ENCODE data around the gene GPR63. TPM values are rescaled to one million over a fixed set of nuclear protein-coding genes. Genes with fewer than 3 reads are reported as not detected.

Gene GPR63
- total RNA-seq, 1 donor from 2014 or later, result 18.2 TPM

DNA sequence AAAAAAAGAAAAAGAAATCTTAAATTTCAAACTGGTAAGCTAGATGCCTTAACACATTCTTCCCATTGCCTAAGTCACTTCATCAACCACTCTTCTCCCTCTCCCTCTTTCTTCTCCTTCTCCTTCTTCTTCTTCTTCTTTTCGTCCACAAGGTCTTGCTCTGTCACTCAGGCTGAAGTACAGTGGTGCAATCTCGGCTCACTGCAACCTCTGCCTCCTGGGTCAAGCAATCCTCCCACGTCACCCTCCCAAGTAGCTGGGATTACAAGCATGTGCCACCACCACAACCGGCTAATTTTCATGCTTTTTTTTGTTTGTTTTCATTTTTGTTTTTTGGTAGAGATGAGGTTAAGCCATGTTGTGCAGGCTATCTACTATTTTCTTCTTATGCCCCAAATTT, 60.2 kb downstream of the GPR63 start:
- Mint-ChIP-seq H3K27me3 (ENCODE audit: insufficient read depth, low read depth) (no peaks in the 10 kb centered on the region), H3K36me3 (no peaks in the 10 kb centered on the region), H3K27ac (no peak overlapping the region), H3K9me3 (no peaks in the 10 kb centered on the region), H3K4me1 (no peaks in the 10 kb centered on the region), H3K4me3 (no peak overlapping the region)
- no peaks in the 10 kb centered on the region for H3F3A ChIP-seq (ENCODE audit: low read depth)
- H2AFZ ChIP-seq (replicated peaks), result no peak overlapping the region
- H3K4me2 ChIP-seq, result no peak overlapping the region
- H3K9me3 ChIP-seq (ENCODE audit: low read depth), result no peaks in the 10 kb centered on the region
- H3K27ac ChIP-seq, result no peak overlapping the region
- H3K9ac ChIP-seq, result no peak overlapping the region
- H3K36me3 ChIP-seq, result no peaks in the 10 kb centered on the region
- no peak for DNase-seq (ENCODE audit: low spot score)
- H4K20me1 ChIP-seq (ENCODE audit: low read depth), result no peaks in the 10 kb centered on the region
- H3K4me1 ChIP-seq, result no peaks in the 10 kb centered on the region
- no peak overlapping the region for H3K4me3 ChIP-seq
- no peaks in the 10 kb centered on the region for H3K27me3 ChIP-seq
- no peaks in the 10 kb centered on the region for H3K79me2 ChIP-seq (ENCODE audit: low read depth)
- TF ChIP-seq EZH2 (IDR thresholded peaks at IDR 0.05) (no peak), EZH2phosphoT487 (IDR thresholded peaks at IDR 0.05) (no peak)
- TF ChIP-seq, protein P1, sequence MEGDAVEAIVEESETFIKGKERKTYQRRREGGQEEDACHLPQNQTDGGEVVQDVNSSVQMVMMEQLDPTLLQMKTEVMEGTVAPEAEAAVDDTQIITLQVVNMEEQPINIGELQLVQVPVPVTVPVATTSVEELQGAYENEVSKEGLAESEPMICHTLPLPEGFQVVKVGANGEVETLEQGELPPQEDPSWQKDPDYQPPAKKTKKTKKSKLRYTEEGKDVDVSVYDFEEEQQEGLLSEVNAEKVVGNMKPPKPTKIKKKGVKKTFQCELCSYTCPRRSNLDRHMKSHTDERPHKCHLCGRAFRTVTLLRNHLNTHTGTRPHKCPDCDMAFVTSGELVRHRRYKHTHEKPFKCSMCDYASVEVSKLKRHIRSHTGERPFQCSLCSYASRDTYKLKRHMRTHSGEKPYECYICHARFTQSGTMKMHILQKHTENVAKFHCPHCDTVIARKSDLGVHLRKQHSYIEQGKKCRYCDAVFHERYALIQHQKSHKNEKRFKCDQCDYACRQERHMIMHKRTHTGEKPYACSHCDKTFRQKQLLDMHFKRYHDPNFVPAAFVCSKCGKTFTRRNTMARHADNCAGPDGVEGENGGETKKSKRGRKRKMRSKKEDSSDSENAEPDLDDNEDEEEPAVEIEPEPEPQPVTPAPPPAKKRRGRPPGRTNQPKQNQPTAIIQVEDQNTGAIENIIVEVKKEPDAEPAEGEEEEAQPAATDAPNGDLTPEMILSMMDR (IDR thresholded peaks at IDR 0.05), result no peak

DNA sequence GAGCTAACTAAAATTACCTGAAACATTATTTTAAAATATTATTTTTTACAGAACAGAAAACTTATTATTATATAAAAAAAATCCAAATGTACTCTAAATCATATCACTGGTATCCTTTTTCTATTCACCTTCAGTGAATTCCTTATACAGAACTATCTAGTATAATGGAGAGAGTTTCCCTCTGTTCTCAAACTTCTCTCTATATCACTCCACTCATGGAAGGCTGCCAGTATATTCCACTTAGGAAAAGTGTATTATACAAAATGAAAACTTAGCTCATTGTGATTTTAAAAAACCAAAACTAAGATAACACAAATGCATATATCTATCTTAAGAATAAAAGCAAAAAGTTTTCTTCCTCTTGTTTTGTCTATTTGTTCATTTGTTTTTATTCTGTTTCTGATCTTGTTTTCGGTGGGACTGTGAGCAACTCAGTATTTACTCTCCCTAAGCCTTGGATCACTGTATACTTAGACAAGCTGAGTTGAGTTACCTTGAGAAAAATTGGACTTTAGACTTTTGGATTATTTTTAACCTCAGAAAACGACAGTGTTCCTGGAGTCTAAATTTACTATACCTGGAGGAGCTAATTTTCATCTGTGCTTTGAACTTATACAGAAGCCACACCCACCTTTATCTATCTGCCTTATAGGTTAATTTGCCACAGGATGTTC, 61.4 kb downstream of the GPR63 start:
- Histone ChIP-seq H3K4me2 (no peak overlapping the region), H3K9me3 (ENCODE audit: low read depth) (no peaks in the 10 kb centered on the region), H4K20me1 (ENCODE audit: low read depth) (no peaks in the 10 kb centered on the region), H2AFZ (replicated peaks) (no peak overlapping the region), H3K27me3 (no peaks in the 10 kb centered on the region), H3F3A (ENCODE audit: low read depth) (no peaks in the 10 kb centered on the region), H3K9ac (no peak overlapping the region), H3K27ac (no peak overlapping the region), H3K79me2 (ENCODE audit: low read depth) (no peaks in the 10 kb centered on the region), H3K4me1 (no peaks in the 10 kb centered on the region), H3K36me3 (no peaks in the 10 kb centered on the region), H3K4me3 (no peak overlapping the region)
- no peaks in the 10 kb centered on the region for H3K36me3 Mint-ChIP-seq
- H3K27me3 Mint-ChIP-seq (ENCODE audit: insufficient read depth, low read depth), result no peaks in the 10 kb centered on the region
- no peak for DNase-seq (ENCODE audit: low spot score)
- no peak overlapping the region for H3K27ac Mint-ChIP-seq
- no peak overlapping the region for H3K4me3 Mint-ChIP-seq
- H3K9me3 Mint-ChIP-seq, result no peaks in the 10 kb centered on the region
- H3K4me1 Mint-ChIP-seq, result no peaks in the 10 kb centered on the region
- TF ChIP-seq, protein P1 (IDR thresholded peaks at IDR 0.05), result no peak
- no peak for TF ChIP-seq EZH2 (IDR thresholded peaks at IDR 0.05)
- TF ChIP-seq EZH2phosphoT487 (IDR thresholded peaks at IDR 0.05), result no peak

DNA sequence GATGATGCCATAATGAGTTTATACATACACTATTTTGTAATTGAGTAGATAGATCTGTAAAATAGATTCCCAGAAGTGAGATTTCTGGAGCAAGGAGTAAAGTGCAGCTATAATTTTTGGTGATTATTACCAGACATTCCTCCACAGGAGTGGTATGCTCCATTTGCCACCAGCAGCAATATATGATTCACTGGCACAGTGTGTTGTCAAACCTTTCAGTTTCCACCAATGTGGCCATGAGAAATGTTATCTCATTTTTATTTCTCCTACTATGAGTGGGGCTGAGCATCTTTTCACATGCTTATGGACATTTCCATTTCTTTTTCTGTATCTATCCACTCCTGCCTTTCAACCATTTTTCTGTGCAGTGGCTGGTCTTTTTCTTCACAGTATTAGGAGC, 70.5 kb downstream of the GPR63 start:
- no peak overlapping the region for H3K27ac Mint-ChIP-seq
- Histone ChIP-seq H4K20me1 (ENCODE audit: low read depth) (no peaks in the 10 kb centered on the region), H3K4me1 (no peaks in the 10 kb centered on the region), H3K4me3 (no peak overlapping the region), H3K9ac (no peak overlapping the region), H3K27me3 (no peaks in the 10 kb centered on the region), H3K9me3 (ENCODE audit: low read depth) (no peaks in the 10 kb centered on the region), H3K27ac (no peak overlapping the region), H3K79me2 (ENCODE audit: low read depth) (no peaks in the 10 kb centered on the region), H3F3A (ENCODE audit: low read depth) (no peaks in the 10 kb centered on the region), H3K4me2 (no peak overlapping the region), H3K36me3 (no peaks in the 10 kb centered on the region), H2AFZ (replicated peaks) (no peak overlapping the region)
- DNase-seq (ENCODE audit: low spot score), result no peak
- H3K4me1 Mint-ChIP-seq, result no peaks in the 10 kb centered on the region
- H3K27me3 Mint-ChIP-seq (ENCODE audit: insufficient read depth, low read depth), result no peaks in the 10 kb centered on the region
- no peaks in the 10 kb centered on the region for H3K36me3 Mint-ChIP-seq
- peaks cover 5% of the 10 kb centered on the region for H3K9me3 Mint-ChIP-seq
- TF ChIP-seq, protein P1 (IDR thresholded peaks at IDR 0.05), result no peak
- TF ChIP-seq EZH2 (IDR thresholded peaks at IDR 0.05) (no peak), EZH2phosphoT487 (IDR thresholded peaks at IDR 0.05) (no peak)
- no peak overlapping the region for H3K4me3 Mint-ChIP-seq
